ENCODE results near the gene CEP55.
"Not testable (repeated sequence)": the region's sequence is repeated elsewhere in the genome, so short reads cannot be mapped to it uniquely, and the experiment has no call there.

DNA sequence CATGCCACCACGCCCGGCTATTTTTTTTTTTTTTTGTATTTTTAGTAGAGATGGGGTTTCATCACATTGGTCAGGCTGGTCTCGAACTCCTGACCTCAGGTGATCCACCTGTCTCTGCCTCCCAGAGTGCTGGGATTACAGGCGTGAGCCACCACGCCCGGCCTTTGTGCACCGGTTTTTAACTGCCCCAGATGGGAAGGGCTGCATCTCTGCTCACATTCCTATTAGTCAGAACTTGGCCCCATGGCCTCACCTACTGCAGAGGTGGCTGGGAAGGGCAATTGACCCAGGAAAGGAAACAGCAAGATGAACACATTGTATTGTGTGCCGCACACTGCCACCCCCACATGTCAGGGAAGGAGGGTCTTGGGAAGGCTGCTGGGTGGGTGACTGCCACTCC, 50.6 kb downstream of the CEP55 start:
- TF ChIP-seq, protein P1, sequence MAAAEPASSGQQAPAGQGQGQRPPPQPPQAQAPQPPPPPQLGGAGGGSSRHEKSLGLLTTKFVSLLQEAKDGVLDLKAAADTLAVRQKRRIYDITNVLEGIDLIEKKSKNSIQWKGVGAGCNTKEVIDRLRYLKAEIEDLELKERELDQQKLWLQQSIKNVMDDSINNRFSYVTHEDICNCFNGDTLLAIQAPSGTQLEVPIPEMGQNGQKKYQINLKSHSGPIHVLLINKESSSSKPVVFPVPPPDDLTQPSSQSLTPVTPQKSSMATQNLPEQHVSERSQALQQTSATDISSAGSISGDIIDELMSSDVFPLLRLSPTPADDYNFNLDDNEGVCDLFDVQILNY (CRISPR knock-in tag; IDR thresholded peaks at IDR 0.05) = not testable (repeated sequence)
- not testable (repeated sequence) for TF ChIP-seq ATF2 (CRISPR knock-in tag; IDR thresholded peaks at IDR 0.05; ENCODE audit: borderline replicate concordance, low read depth)
